Measurements from ENCODE around the gene SDF2L1.
"Not testable (repeated sequence)": the region's sequence is repeated elsewhere in the genome, so short reads cannot be mapped to it uniquely, and the experiment has no call there.

SDF2L1 gene, protein sequence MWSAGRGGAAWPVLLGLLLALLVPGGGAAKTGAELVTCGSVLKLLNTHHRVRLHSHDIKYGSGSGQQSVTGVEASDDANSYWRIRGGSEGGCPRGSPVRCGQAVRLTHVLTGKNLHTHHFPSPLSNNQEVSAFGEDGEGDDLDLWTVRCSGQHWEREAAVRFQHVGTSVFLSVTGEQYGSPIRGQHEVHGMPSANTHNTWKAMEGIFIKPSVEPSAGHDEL

GRCh38 chr22:21641789-21642583, at the start of gene SDF2L1:
Gene SDF2L1 (plus strand): TSS chr22:21642302. CDS start chr22:21642337, 35 bp downstream.
- peak; percentile 98 for ATAC-seq
- no peaks in the 10 kb centered on the region for H3K9me3 Mint-ChIP-seq
- peak within 1 kb of the TSS; percentile 90 for H3K4me3 Mint-ChIP-seq
- peak; percentile 94 to 97 for DNase-seq (ENCODE audit: low spot score in 2 of 2)
- peaks cover 51% of the 10 kb centered on the region for H3K36me3 Mint-ChIP-seq
- peaks cover 31% of the 10 kb centered on the region for H3K4me1 Mint-ChIP-seq
- peak within 1 kb of the TSS; percentile 96 for H3K27ac Mint-ChIP-seq

DNA sequence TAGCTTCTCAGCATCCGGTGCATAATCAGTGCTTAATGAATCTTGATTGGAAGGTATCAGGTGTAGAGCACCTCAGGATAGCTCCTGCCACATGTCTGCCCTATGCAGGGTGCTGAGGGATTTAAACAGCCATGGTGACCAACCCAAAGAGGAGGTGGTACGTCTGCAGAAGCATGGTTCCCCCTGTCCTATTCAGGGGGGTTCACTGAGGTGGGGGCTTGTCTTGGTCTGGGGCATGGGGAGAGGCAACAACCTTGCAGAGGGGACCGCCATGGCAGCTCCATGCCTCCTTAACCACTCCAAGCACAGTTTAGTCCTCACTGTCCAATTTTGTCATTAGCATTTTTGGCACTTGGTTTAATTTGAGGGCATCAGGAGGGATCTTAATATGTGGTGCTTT, 49.7 kb upstream of the SDF2L1 start:
- Mint-ChIP-seq H3K36me3 (peaks cover 69% of the 10 kb centered on the region), H3K4me3 (no peak overlapping the region), H3K27ac (peak overlapping the region; percentile 75)

DNA sequence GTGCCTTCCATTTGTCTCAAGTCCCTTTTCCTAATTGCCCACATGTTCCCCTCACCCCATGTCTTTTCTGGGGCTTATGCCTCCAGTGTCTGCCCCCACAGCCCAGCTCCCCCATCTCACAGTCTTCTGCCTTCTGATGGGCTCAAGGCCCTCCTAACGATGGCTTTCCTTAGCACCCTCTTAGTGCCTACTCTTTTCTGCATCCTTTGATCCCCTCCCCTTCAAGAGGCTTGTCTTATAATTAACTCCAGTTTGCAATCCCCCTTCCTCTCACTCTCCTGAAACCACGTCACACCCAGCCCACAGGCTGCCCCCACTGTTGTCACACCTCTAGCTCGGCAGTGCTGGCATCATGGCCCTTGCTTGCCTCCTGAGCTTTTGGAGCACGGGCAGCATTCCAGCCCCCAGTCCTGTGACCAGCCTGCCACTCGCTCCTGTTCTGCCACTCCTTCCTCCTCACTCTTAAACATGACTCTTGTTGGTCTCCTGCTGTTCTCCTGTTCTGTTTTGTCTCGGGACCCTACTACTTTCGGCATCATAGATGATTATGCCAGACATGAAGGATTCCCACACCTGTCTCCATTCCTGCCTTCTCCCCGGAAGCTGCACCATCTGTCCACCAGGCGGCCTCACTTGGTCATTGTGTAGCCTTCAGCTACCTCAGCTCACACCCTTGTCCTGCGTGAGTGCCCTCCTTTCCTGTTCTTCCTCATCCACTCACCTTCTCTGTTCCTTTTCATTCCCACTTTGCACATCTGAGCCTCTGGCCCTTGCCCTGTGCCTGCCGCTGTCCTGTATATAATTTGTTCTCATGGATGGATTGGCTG, 48.5 kb upstream of the SDF2L1 start:
- Mint-ChIP-seq H3K4me3 (no peak overlapping the region), H3K36me3 (peaks cover 81% of the 10 kb centered on the region), H3K9me3 (no peaks in the 10 kb centered on the region), H3K4me1 (peaks cover 54% of the 10 kb centered on the region), H3K27ac (peak overlapping the region; percentile 75)
- ATAC-seq (no peak), DNase-seq (ENCODE audit: low spot score in 2 of 2) (no peak)

More for the DNA sequence above, 49.7 kb upstream of the SDF2L1 start:
- Mint-ChIP-seq H3K9me3 (no peaks in the 10 kb centered on the region), H3K4me1 (peaks cover 65% of the 10 kb centered on the region)
- ATAC-seq = no peak
- DNase-seq (ENCODE audit: low spot score in 2 of 2) = no peak

GRCh38 chr22:21594865-21595452, 47.1 kb upstream of the SDF2L1 start:
- Mint-ChIP-seq H3K36me3 (peaks cover 88% of the 10 kb centered on the region), H3K9me3 (no peaks in the 10 kb centered on the region), H3K27ac (peak overlapping the region; percentile 75), H3K4me3 (no peak overlapping the region), H3K4me1 (peaks cover 61% of the 10 kb centered on the region)
- DNase-seq (ENCODE audit: low spot score in 2 of 2) (no peak), ATAC-seq (no peak)

DNA sequence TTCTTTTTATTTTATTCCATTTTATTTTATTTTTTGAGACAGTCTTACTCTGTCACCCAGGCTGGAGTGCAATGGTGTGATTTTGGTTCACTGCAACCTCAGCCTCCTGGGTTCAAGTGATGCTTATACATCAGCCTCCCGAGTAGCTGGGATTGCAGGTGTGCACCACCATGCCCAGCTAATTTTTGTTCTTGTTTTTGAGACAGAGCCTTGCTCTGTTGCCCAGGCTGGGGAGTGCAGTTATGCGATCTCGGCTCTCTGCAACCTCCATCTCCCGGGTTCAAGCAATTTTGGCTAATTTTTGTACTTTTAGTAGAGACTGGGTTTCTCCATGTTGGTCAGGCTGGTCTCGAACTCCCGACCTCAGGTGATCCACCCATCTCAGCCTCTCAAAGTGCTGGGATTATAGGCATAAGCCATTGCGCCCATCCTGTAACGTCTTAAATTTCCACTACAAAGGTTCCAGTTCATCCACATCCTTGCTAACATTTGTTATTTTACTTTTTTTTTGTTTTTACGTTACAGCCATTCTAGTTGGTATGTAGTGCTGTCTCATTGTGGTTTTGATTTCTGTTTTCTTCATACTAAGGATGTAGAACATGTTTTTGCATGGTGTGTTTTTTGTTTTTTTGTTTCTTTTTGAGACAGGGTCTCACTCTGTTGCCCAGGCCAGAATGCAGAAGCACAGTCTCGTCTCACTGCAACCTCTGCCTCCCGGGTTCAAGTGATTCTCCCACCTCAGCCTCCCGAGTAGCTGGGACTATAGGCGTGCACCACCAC, 45.6 kb upstream of the SDF2L1 start:
- DNase-seq (ENCODE audit: low spot score in 2 of 2); ATAC-seq; H3K4me3 Mint-ChIP-seq; H3K9me3 Mint-ChIP-seq; H3K27ac Mint-ChIP-seq: not testable (repeated sequence)
- peaks cover 74% of the 10 kb centered on the region for H3K36me3 Mint-ChIP-seq
- H3K4me1 Mint-ChIP-seq = peaks cover 48% of the 10 kb centered on the region

- Mint-ChIP-seq H3K4me3 (no peak overlapping the region), H3K4me1 (peaks cover 50% of the 10 kb centered on the region), H3K9me3 (no peaks in the 10 kb centered on the region), H3K36me3 (peaks cover 76% of the 10 kb centered on the region), H3K27ac (no peak overlapping the region)
- ATAC-seq (no peak), DNase-seq (ENCODE audit: low spot score in 2 of 2) (no peak)
Observed at GRCh38 chr22:21598302-21598701, 43.8 kb upstream of the SDF2L1 start.

- Mint-ChIP-seq H3K4me1 (peaks cover 40% of the 10 kb centered on the region), H3K4me3 (no peak overlapping the region)
Observed at GRCh38 chr22:21599053-21599893, 42.8 kb upstream of the SDF2L1 start.

DNA sequence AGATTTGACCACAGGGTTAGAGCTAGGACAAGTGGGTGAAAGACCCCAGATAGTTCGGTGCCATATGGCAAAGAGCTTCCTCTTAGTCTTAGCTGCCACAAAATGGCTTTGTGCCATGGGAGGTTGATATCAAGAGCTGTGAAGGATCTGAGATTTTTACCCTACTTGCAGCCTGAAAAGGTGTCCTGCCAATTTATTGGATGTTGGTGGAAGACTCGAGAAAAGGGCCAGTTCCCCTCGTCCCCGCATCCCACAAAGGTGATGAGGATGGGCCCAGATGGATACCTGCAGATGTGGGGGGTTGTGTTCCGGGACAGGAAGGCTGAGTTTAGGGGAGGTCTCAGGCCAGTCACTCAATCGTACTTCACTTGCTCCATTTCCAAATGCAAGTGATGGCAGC, 39.5 kb upstream of the SDF2L1 start:
- H3K36me3 Mint-ChIP-seq = peaks cover 45% of the 10 kb centered on the region
- no peaks in the 10 kb centered on the region for H3K9me3 Mint-ChIP-seq
- peaks cover 34% of the 10 kb centered on the region for H3K4me1 Mint-ChIP-seq
- peak overlapping the region; percentile 71 for H3K27ac Mint-ChIP-seq
- no peak overlapping the region for H3K4me3 Mint-ChIP-seq
- DNase-seq (ENCODE audit: low spot score in 2 of 2) = no peak
- ATAC-seq = no peak

More at GRCh38 chr22:21599053-21599893, 42.8 kb upstream of the SDF2L1 start:
- H3K36me3 Mint-ChIP-seq = peaks cover 76% of the 10 kb centered on the region
- H3K27ac Mint-ChIP-seq = peak overlapping the region; percentile 81
- no peak for ATAC-seq
- no peak for DNase-seq (ENCODE audit: low spot score in 2 of 2)
- no peaks in the 10 kb centered on the region for H3K9me3 Mint-ChIP-seq

- Mint-ChIP-seq H3K27ac (no peak overlapping the region), H3K36me3 (peaks cover 45% of the 10 kb centered on the region), H3K4me3 (no peak overlapping the region), H3K4me1 (peaks cover 34% of the 10 kb centered on the region), H3K9me3 (no peaks in the 10 kb centered on the region)
- no peak for ATAC-seq
- no peak for DNase-seq (ENCODE audit: low spot score in 2 of 2)
Observed at GRCh38 chr22:21603973-21604372, 38.1 kb upstream of the SDF2L1 start.

DNA sequence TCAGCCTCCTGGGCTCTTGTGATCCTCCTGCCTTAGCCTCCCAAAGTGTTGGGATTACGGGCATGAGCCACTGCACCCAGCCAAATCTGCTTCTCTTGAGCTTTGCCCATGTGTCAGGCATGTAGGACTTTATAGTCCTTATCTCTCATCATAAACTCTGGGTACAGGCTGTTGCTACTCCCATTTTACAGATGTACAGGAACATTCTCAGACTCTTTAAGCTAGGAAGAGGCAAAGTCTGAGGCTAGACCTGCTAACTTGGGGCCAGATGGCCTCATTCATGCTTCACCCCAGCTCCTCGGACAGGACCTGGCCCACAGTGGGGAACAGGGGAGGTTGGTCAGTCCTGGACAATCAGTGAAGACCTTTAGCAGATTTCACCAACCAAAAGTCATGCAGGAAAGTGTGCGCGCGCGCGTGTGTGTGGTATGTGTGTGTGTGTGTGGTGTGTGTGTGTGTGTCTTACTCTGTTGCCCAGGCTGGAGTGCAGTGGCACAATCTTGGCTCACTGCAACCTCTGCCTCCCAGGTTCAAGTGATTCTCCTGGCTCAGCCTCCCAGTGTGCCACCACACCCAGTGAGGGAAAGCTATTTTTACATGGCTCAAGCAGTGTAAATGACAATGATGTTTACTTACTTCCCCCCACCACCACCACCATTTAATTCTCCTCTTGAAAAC, 36.1 kb upstream of the SDF2L1 start:
- no peak overlapping the region for H3K4me3 Mint-ChIP-seq
- ATAC-seq (no peak), DNase-seq (ENCODE audit: low spot score in 2 of 2) (no peak)
- H3K4me1 Mint-ChIP-seq = peaks cover 25% of the 10 kb centered on the region
- peaks cover 54% of the 10 kb centered on the region for H3K36me3 Mint-ChIP-seq
- H3K27ac Mint-ChIP-seq = peak overlapping the region; percentile 56
- no peaks in the 10 kb centered on the region for H3K9me3 Mint-ChIP-seq

GRCh38 chr22:21606775-21607174, 35.3 kb upstream of the SDF2L1 start:
- ATAC-seq (peak; percentile 86), DNase-seq (ENCODE audit: low spot score in 2 of 2) (no peak)
- Mint-ChIP-seq H3K27ac (peak overlapping the region; percentile 61), H3K36me3 (peaks cover 62% of the 10 kb centered on the region), H3K4me3 (no peak overlapping the region), H3K4me1 (peaks cover 32% of the 10 kb centered on the region), H3K9me3 (no peaks in the 10 kb centered on the region)

- not testable (repeated sequence) for H3K9me3 Mint-ChIP-seq; ATAC-seq; DNase-seq (ENCODE audit: low spot score in 2 of 2); H3K4me3 Mint-ChIP-seq
- peaks cover 72% of the 10 kb centered on the region for H3K36me3 Mint-ChIP-seq
- H3K27ac Mint-ChIP-seq = peak overlapping the region; percentile 83
- peaks cover 33% of the 10 kb centered on the region for H3K4me1 Mint-ChIP-seq
Observed at GRCh38 chr22:21609556-21610157, 32.4 kb upstream of the SDF2L1 start.

Measured in stimulated activated effector memory CD8-positive, alpha-beta T cell treated with anti-CD3 and anti-CD28 coated beads, Interleukin-12 subunit alpha, Interleukin-12 subunit beta, amount 100 ng/mL, for 72 hours (primary cell).